SK-N-SH treated with all-trans-retinoic acid at 6 μM for 48 hours (cell line): ENCODE results near the gene FRMD4A.

ENCODE experiments used
- ATAC-seq: fragments of 200-7000 bp; cut with Tn5 transposase; 3 replicates; pipeline ENCODE4 v1.9.1; 2020; ENCODE audit warnings: mild to moderate bottlenecking, moderate library complexity
- ARNTL ChIP-seq: fragments of 450-650 bp; formaldehyde crosslinking; IDR thresholded peaks from 2 replicates; pipeline ENCODE4 v1.5.0; 2020; ENCODE audit warnings: low read depth, mild to moderate bottlenecking, moderate library complexity, borderline replicate concordance
- BACH2 ChIP-seq: fragments of 250-450 bp; sonication (Bioruptor Pico); IDR thresholded peaks from 2 replicates; pipeline ENCODE4 v1.9.0; 2021; ENCODE audit warnings: mild to moderate bottlenecking, borderline replicate concordance
- CREB5 ChIP-seq: fragments of 250-450 bp; sonication (Bioruptor Pico); IDR thresholded peaks from 2 replicates; pipeline ENCODE4 v1.5.1; 2020; ENCODE audit warnings: low read depth, mild to moderate bottlenecking, moderate library complexity
- CSDC2 ChIP-seq: fragments of 250-450 bp; sonication (Bioruptor Pico); IDR thresholded peaks from 2 replicates; pipeline ENCODE4 v1.5.0; 2020; ENCODE audit warnings: mild to moderate bottlenecking, moderate library complexity
- ESRRG ChIP-seq: fragments of 250-450 bp; sonication (Bioruptor Pico); IDR thresholded peaks from 2 replicates; pipeline ENCODE4 v1.6.1; 2021; ENCODE audit warnings: mild to moderate bottlenecking
- GLIS3 ChIP-seq: fragments of 250-450 bp; sonication (Bioruptor Pico); IDR thresholded peaks from 2 replicates; pipeline ENCODE4 v1.5.0; 2020; ENCODE audit warnings: mild to moderate bottlenecking, moderate library complexity
- ISL1 ChIP-seq: fragments of 250-450 bp; sonication (Bioruptor Pico); IDR thresholded peaks from 2 replicates; pipeline ENCODE4 v2.1.2; 2022; ENCODE audit warnings: mild to moderate bottlenecking, moderate library complexity
- OSR1 ChIP-seq: fragments of 250-450 bp; sonication (Bioruptor Pico); IDR thresholded peaks from 2 replicates; pipeline ENCODE4 v1.8.0; 2022; ENCODE audit warnings: moderate library complexity, mild to moderate bottlenecking, inconsistent platforms
- POU6F1 ChIP-seq: fragments of 250-450 bp; sonication (Bioruptor Pico); IDR thresholded peaks from 2 replicates; pipeline ENCODE4 v1.8.0; 2021; ENCODE audit warnings: low read depth, mild to moderate bottlenecking, moderate library complexity, borderline replicate concordance
- PPARA ChIP-seq: fragments of 250-450 bp; sonication (Bioruptor Pico); IDR thresholded peaks from 2 replicates; pipeline ENCODE4 v1.5.0; 2020; ENCODE audit warnings: mild to moderate bottlenecking, borderline replicate concordance
- RARB ChIP-seq: fragments of 250-450 bp; sonication (Bioruptor Pico); IDR thresholded peaks from 2 replicates; pipeline ENCODE4 v1.8.0; 2021; ENCODE audit warnings: mild to moderate bottlenecking, moderate library complexity
- TCF4 ChIP-seq: fragments of 250-450 bp; sonication (Bioruptor Pico); IDR thresholded peaks from 2 replicates; pipeline ENCODE4 v1.8.0; 2021; ENCODE audit warnings: mild to moderate bottlenecking, moderate library complexity, borderline replicate concordance
- TOX ChIP-seq: fragments of 250-450 bp; sonication (Bioruptor Pico); IDR thresholded peaks from 2 replicates; pipeline ENCODE4 v1.8.0; 2021; ENCODE audit warnings: mild to moderate bottlenecking, moderate library complexity, borderline replicate concordance
- ZC3H10 ChIP-seq: fragments of 250-450 bp; sonication (Bioruptor Pico); IDR thresholded peaks from 2 replicates; pipeline ENCODE4 v1.5.1; 2021; ENCODE audit warnings: mild to moderate bottlenecking, moderate library complexity
- ZFP3 ChIP-seq: fragments of 250-450 bp; sonication (Bioruptor Pico); IDR thresholded peaks from 2 replicates; pipeline ENCODE4 v1.5.0; 2020; ENCODE audit warnings: mild to moderate bottlenecking, moderate library complexity
- ZNF565 ChIP-seq: fragments of 450-650 bp; formaldehyde crosslinking; conservative IDR thresholded peaks from 2 replicates; pipeline ENCODE4 v1.5.0; 2020; ENCODE audit warnings: low read depth, mild to moderate bottlenecking, moderate library complexity
- ZNF70 ChIP-seq: fragments of 450-650 bp; formaldehyde crosslinking; IDR thresholded peaks from 2 replicates; pipeline ENCODE4 v1.5.0; 2020; ENCODE audit warnings: mild to moderate bottlenecking, moderate library complexity
- ZNF8 ChIP-seq: fragments of 450-650 bp; formaldehyde crosslinking; IDR thresholded peaks from 2 replicates; pipeline ENCODE4 v1.5.0; 2020; ENCODE audit warnings: mild to moderate bottlenecking, moderate library complexity
- TF ChIP-seq, protein P1 (sequence below): fragments of 250-450 bp; sonication (Bioruptor Pico); IDR thresholded peaks from 2 replicates; pipeline ENCODE4 v1.5.1; 2021; ENCODE audit warnings: mild to moderate bottlenecking, moderate library complexity
- TF ChIP-seq, protein P2 (sequence below): fragments of 250-450 bp; sonication (Bioruptor Pico); IDR thresholded peaks from 2 replicates; pipeline ENCODE4 v1.5.0; 2020; ENCODE audit warnings: mild to moderate bottlenecking, moderate library complexity
- TF ChIP-seq, protein P3 (sequence below): fragments of 250-450 bp; sonication (Bioruptor Pico); IDR thresholded peaks from 2 replicates; pipeline ENCODE4 v1.8.0; 2020; ENCODE audit warnings: mild to moderate bottlenecking, moderate library complexity, borderline replicate concordance

The FRMD4A gene

GRCh38 chr10:13998163-13998835 is 332.4 kb downstream of the FRMD4A start:
- TF ChIP-seq TOX (CRISPR knock-in tag) = no peak
- no peak for TF ChIP-seq CREB5 (CRISPR knock-in tag)
- TF ChIP-seq TCF4 (CRISPR knock-in tag) = no peak
- no peak for TF ChIP-seq POU6F1 (CRISPR knock-in tag)
- TF ChIP-seq, protein P1, sequence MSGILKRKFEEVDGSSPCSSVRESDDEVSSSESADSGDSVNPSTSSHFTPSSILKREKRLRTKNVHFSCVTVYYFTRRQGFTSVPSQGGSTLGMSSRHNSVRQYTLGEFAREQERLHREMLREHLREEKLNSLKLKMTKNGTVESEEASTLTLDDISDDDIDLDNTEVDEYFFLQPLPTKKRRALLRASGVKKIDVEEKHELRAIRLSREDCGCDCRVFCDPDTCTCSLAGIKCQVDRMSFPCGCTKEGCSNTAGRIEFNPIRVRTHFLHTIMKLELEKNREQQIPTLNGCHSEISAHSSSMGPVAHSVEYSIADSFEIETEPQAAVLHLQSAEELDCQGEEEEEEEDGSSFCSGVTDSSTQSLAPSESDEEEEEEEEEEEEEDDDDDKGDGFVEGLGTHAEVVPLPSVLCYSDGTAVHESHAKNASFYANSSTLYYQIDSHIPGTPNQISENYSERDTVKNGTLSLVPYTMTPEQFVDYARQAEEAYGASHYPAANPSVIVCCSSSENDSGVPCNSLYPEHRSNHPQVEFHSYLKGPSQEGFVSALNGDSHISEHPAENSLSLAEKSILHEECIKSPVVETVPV (CRISPR knock-in tag) = no peak
- no peak for TF ChIP-seq RARB (CRISPR knock-in tag)
- TF ChIP-seq GLIS3 (CRISPR knock-in tag) = no peak
- no peak for TF ChIP-seq ZNF565 (CRISPR knock-in tag)
- TF ChIP-seq ARNTL (CRISPR knock-in tag) = no peak
- no peak for TF ChIP-seq ZNF8 (CRISPR knock-in tag)
- no peak for TF ChIP-seq ZFP3
- no peak for TF ChIP-seq ZNF70 (CRISPR knock-in tag)
- no peak for TF ChIP-seq CSDC2 (CRISPR knock-in tag)
- no peak for TF ChIP-seq ISL1 (CRISPR knock-in tag)
- TF ChIP-seq BACH2 = no peak
- no peak for TF ChIP-seq OSR1 (CRISPR knock-in tag)
- TF ChIP-seq, protein P2, sequence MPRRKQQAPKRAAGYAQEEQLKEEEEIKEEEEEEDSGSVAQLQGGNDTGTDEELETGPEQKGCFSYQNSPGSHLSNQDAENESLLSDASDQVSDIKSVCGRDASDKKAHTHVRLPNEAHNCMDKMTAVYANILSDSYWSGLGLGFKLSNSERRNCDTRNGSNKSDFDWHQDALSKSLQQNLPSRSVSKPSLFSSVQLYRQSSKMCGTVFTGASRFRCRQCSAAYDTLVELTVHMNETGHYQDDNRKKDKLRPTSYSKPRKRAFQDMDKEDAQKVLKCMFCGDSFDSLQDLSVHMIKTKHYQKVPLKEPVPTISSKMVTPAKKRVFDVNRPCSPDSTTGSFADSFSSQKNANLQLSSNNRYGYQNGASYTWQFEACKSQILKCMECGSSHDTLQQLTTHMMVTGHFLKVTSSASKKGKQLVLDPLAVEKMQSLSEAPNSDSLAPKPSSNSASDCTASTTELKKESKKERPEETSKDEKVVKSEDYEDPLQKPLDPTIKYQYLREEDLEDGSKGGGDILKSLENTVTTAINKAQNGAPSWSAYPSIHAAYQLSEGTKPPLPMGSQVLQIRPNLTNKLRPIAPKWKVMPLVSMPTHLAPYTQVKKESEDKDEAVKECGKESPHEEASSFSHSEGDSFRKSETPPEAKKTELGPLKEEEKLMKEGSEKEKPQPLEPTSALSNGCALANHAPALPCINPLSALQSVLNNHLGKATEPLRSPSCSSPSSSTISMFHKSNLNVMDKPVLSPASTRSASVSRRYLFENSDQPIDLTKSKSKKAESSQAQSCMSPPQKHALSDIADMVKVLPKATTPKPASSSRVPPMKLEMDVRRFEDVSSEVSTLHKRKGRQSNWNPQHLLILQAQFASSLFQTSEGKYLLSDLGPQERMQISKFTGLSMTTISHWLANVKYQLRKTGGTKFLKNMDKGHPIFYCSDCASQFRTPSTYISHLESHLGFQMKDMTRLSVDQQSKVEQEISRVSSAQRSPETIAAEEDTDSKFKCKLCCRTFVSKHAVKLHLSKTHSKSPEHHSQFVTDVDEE (CRISPR knock-in tag) = no peak
- TF ChIP-seq PPARA (CRISPR knock-in tag) = no peak
- TF ChIP-seq ZC3H10 (CRISPR knock-in tag) = no peak
- ATAC-seq = no peak

- TF ChIP-seq ZNF70 (CRISPR knock-in tag) (no peak), GLIS3 (CRISPR knock-in tag) (no peak), OSR1 (CRISPR knock-in tag) (no peak), TOX (CRISPR knock-in tag) (no peak), ESRRG (no peak), ISL1 (CRISPR knock-in tag) (no peak), BACH2 (no peak), TCF4 (CRISPR knock-in tag) (no peak), POU6F1 (CRISPR knock-in tag) (no peak), ZNF8 (CRISPR knock-in tag) (no peak)
- TF ChIP-seq, protein P3, sequence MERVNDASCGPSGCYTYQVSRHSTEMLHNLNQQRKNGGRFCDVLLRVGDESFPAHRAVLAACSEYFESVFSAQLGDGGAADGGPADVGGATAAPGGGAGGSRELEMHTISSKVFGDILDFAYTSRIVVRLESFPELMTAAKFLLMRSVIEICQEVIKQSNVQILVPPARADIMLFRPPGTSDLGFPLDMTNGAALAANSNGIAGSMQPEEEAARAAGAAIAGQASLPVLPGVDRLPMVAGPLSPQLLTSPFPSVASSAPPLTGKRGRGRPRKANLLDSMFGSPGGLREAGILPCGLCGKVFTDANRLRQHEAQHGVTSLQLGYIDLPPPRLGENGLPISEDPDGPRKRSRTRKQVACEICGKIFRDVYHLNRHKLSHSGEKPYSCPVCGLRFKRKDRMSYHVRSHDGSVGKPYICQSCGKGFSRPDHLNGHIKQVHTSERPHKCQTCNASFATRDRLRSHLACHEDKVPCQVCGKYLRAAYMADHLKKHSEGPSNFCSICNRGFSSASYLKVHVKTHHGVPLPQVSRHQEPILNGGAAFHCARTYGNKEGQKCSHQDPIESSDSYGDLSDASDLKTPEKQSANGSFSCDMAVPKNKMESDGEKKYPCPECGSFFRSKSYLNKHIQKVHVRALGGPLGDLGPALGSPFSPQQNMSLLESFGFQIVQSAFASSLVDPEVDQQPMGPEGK (CRISPR knock-in tag) = no peak
- ATAC-seq = no peak
Observed at GRCh38 chr10:13997650-13998049, 333.1 kb downstream of the FRMD4A start.
